GM12878 (cell line): Measurements from ENCODE around the gene PIP4K2A.

Experiments
- CTCF ChIP-seq, 3 experiments: IDR thresholded peaks in 2 of 3; conservative IDR thresholded peaks in 1 of 3; 2 replicates each; pipeline ENCODE4 v1.5.1; 2011; ENCODE audit warnings: low read depth in 3 of 3, low read length in 3 of 3, mild to moderate bottlenecking in 3 of 3, control low read depth in 2 of 3, moderate library complexity in 2 of 3, inconsistent platforms in 1 of 3, mixed read lengths in 1 of 3; ENCODE audit not compliant: control insufficient read depth in 2 of 3, insufficient read depth in 1 of 3; ENCODE audit errors: extremely low read depth in 1 of 3
- EGR1 ChIP-seq, 2 experiments: IDR thresholded peaks; 1 replicate in 1 of 2; 2 replicates in 1 of 2; pipeline ENCODE4 v1.6.1; 2011 to 2012; ENCODE audit warnings: low read depth in 2 of 2, low read length in 2 of 2, borderline replicate concordance in 1 of 2, mild to moderate bottlenecking in 1 of 2, moderate library complexity in 1 of 2
- GABPA ChIP-seq: IDR thresholded peaks from 2 replicates; pipeline ENCODE4 v1.6.1; 2014; ENCODE audit warnings: antibody characterized with exemption, low read depth, mild to moderate bottlenecking, inconsistent platforms
- PAX8 ChIP-seq: fragments of 450-650 bp; IDR thresholded peaks from 2 replicates; pipeline ENCODE4 v1.6.1; 2017; ENCODE audit warnings: mild to moderate bottlenecking, moderate library complexity
- PBX3 ChIP-seq: IDR thresholded peaks from 2 replicates; pipeline ENCODE4 v1.6.1; 2011; ENCODE audit warnings: mild to moderate bottlenecking, low read depth, low read length, moderate library complexity; ENCODE audit not compliant: insufficient replicate concordance
- POU2F2 ChIP-seq: IDR thresholded peaks from 3 replicates; pipeline ENCODE4 v1.6.1; 2011; ENCODE audit warnings: low read depth, mild to moderate bottlenecking, low read length, borderline replicate concordance
- RCOR1 ChIP-seq: conservative IDR thresholded peaks from 2 replicates; pipeline ENCODE4 v1.6.1; 2012; ENCODE audit warnings: low read depth, low read length, improper control_type of control experiment
- REST ChIP-seq: IDR thresholded peaks from 2 replicates; pipeline ENCODE4 v1.6.1; 2012; ENCODE audit warnings: mild to moderate bottlenecking, low read depth, low read length
- SREBF1 ChIP-seq: IDR thresholded peaks from 2 replicates; pipeline ENCODE4 v1.6.1; 2012; ENCODE audit warnings: mild to moderate bottlenecking, low read length
- ZZZ3 ChIP-seq: IDR thresholded peaks from 2 replicates; pipeline ENCODE4 v1.6.1; 2011; ENCODE audit warnings: low read depth; ENCODE audit not compliant: control insufficient read depth, insufficient read length

- TF ChIP-seq PBX3 (no peak), POU2F2 (no peak), CTCF (IDR thresholded peaks at IDR 0.05 in 2 of 3, conservative IDR thresholded peaks at IDR 0.05 in 1 of 3; ENCODE audit: control insufficient read depth in 2 of 3, extremely low read depth in 1 of 3, insufficient read depth in 1 of 3, low read depth in 3 of 3, low read length in 3 of 3) (no peak), EGR1 (IDR thresholded peaks at IDR 0.05; ENCODE audit: borderline replicate concordance in 1 of 2, low read depth in 2 of 2, low read length in 2 of 2) (no peak), REST (no peak), ZZZ3 (no peak), PAX8 (no peak), SREBF1 (no peak), RCOR1 (no peak), GABPA (no peak)
Observed at GRCh38 chr10:22633528-22633927, 80.8 kb downstream of the PIP4K2A start.
